Lung (tissue), 12 donors: Measurements from ENCODE around the gene SH2D3A. TPM values are rescaled to one million over a fixed set of nuclear protein-coding genes. Genes with fewer than 3 reads are reported as not detected.
"Not testable (repeated sequence)": the region's sequence is repeated elsewhere in the genome, so short reads cannot be mapped to it uniquely, and the experiment has no call there.

Source experiments
- ATAC-seq: fragments of 200-7000 bp; cut with Tn5 transposase; one replicate; pipeline ENCODE4 v1.9.1; 2020; ENCODE audit warnings: moderate number of reproducible peaks; ENCODE audit not compliant: insufficient read depth, low FRiP score
- DNase-seq, 3 donors: peaks; one replicate each; pipeline ENCODE4 v3.0.0-alpha.2; 2013 to 2017
- H3K27ac ChIP-seq, 2 donors: one replicate each; pipeline ENCODE4 v1.5.1; 2013; ENCODE audit warnings: mild to moderate bottlenecking in 2 of 2, moderate library complexity in 2 of 2, control low read depth in 1 of 2, inconsistent platforms in 1 of 2, low read depth in 1 of 2, low read length in 1 of 2
- H3K27me3 ChIP-seq, 3 donors: one replicate each; pipeline ENCODE4 v1.5.1; 2013; ENCODE audit warnings: low read length in 2 of 3; ENCODE audit not compliant: control insufficient read depth in 3 of 3, insufficient read depth in 3 of 3
- H3K36me3 ChIP-seq, 4 donors: one replicate each; pipeline ENCODE4 v1.5.1; 2013; ENCODE audit warnings: low read length in 4 of 4, mild to moderate bottlenecking in 1 of 4, moderate library complexity in 1 of 4; ENCODE audit not compliant: control insufficient read depth in 4 of 4, insufficient read depth in 4 of 4
- H3K4me1 ChIP-seq, 5 donors: one replicate each; pipeline ENCODE4 v1.5.1; 2013; ENCODE audit warnings: low read length in 5 of 5, mild to moderate bottlenecking in 2 of 5, moderate library complexity in 1 of 5; ENCODE audit not compliant: control insufficient read depth in 5 of 5, insufficient read depth in 5 of 5
- H3K4me3 ChIP-seq: one replicate; pipeline ENCODE4 v1.5.1; 2013; ENCODE audit warnings: mild to moderate bottlenecking, control low read depth, moderate library complexity
- H3K9ac ChIP-seq, 2 donors: one replicate each; pipeline ENCODE4 v1.5.1; 2013; ENCODE audit warnings: low read length in 2 of 2, control low read depth in 1 of 2; ENCODE audit not compliant: insufficient read depth in 1 of 2
- H3K9me3 ChIP-seq, 4 donors: one replicate each; pipeline ENCODE4 v1.5.1; 2013; ENCODE audit warnings: low read length in 3 of 4, mild to moderate bottlenecking in 1 of 4, moderate library complexity in 1 of 4; ENCODE audit not compliant: control insufficient read depth in 4 of 4, insufficient read depth in 3 of 4
- CTCF ChIP-seq: IDR thresholded peaks from 2 replicates; pipeline ENCODE4 v1.5.1; 2012; ENCODE audit warnings: mild to moderate bottlenecking; ENCODE audit errors: control extremely low read depth, extremely low read depth
- WGBS, 2 donors: extraction: QIAGEN DNeasy Blood & Tissue Kit; methylation state at CpG; one replicate each; pipeline ENCODE4 v1.1.7; 2013; 5-methylcytosine and 5-hydroxymethylcytosine counted together
- polyA plus RNA-seq, 2 donors: library from polyadenylated mRNA; stranded (reverse); fragments of 200-250 nt; gene quantifications; one replicate each; pipeline ENCODE4 v1.2.1, GENCODE V29; 2013
- total RNA-seq, 2 donors: library from RNA; depleted of rRNA in 1 of 2; stranded (reverse); fragments of >200 nt in 1 of 2; gene quantifications; one replicate each; pipeline ENCODE4 v1.2.1, GENCODE V29; 2014 to 2021
- donor health status: control.
- donor health status: control.
- donor health status: Bipolar disorder and iron deficiency.
- donor health status: healthy.
- donor health status: DM: yes; HTN: yes; CAD: no.

Gene SH2D3A
- total and polyA plus RNA-seq, 4 donors, result 16.6 to 30.6 (median 22.7) TPM

- WGBS, 2 donors, result 32 to 43% methylated on average over 9 of the region's 9 CpGs
- H3K4me3 ChIP-seq, result no peak overlapping the region
- H3K36me3 ChIP-seq, result no peaks in the 10 kb centered on the region
- H3K27ac ChIP-seq, result peak overlapping the region in 1 of 2 donors; percentile 81
- H3K4me1 ChIP-seq, result peaks cover 0 to 9% (median 4%) of the 10 kb centered on the region in 5 donors
- H3K9me3 ChIP-seq, result no peaks in the 10 kb centered on the region
- no peak overlapping the region for H3K9ac ChIP-seq
- H3K27me3 ChIP-seq, result no peaks in the 10 kb centered on the region
- ATAC-seq (peak; percentile 63), DNase-seq (no peak)
- no peak for TF ChIP-seq CTCF
Observed at GRCh38 chr19:6802336-6803035, 35.3 kb upstream of the SH2D3A start.

GRCh38 chr19:6801485-6802086 lies 34.4 kb upstream of the SH2D3A start:
- no peak for TF ChIP-seq CTCF
- ATAC-seq (peak; percentile 58), DNase-seq (peak; percentile 58 to 69 (median 60))
- Histone ChIP-seq H3K9me3 (no peaks in the 10 kb centered on the region), H3K27me3 (no peaks in the 10 kb centered on the region), H3K9ac (no peak overlapping the region), H3K36me3 (no peaks in the 10 kb centered on the region), H3K4me3 (no peak overlapping the region), H3K27ac (peak overlapping the region in 1 of 2 donors; percentile 54), H3K4me1 (peaks cover 0 to 9% (median 4%) of the 10 kb centered on the region in 5 donors)
- WGBS, 2 donors, result 1 to 4% methylated on average over 18 to 19 of the region's 19 CpGs

- DNase-seq (no peak), ATAC-seq (no peak)
- Histone ChIP-seq H3K36me3 (no peaks in the 10 kb centered on the region), H3K27me3 (no peaks in the 10 kb centered on the region), H3K9ac (no peak overlapping the region), H3K4me1 (peaks cover 0 to 9% (median 4%) of the 10 kb centered on the region in 5 donors), H3K9me3 (no peaks in the 10 kb centered on the region), H3K27ac (peak overlapping the region in 1 of 2 donors; percentile 54), H3K4me3 (no peak overlapping the region)
- no peak for TF ChIP-seq CTCF
- 22 to 28% methylated on average over 10 of the region's 10 CpGs for WGBS, 2 donors
Observed at GRCh38 chr19:6800991-6801484, 33.8 kb upstream of the SH2D3A start.

- H3K4me1 ChIP-seq, result not testable (repeated sequence)
Observed at GRCh38 chr19:6800160-6800790, 33.0 kb upstream of the SH2D3A start.

More at GRCh38 chr19:6800160-6800790, 33.0 kb upstream of the SH2D3A start:
- DNase-seq, H3K27ac ChIP-seq, H3K27me3 ChIP-seq, H3K9ac ChIP-seq, ATAC-seq, H3K4me3 ChIP-seq, H3K9me3 ChIP-seq, H3K36me3 ChIP-seq: not testable (repeated sequence)
- 74 to 83% methylated on average over 14 of the region's 14 CpGs for WGBS, 2 donors
